GM23338 (cell line): ENCODE data around the gene CSNK1G1. TPM values are rescaled to one million over a fixed set of nuclear protein-coding genes. Genes with fewer than 3 reads are reported as not detected.
A peak's percentile ranks its signal among the peaks of the same experiment; 100 is the strongest.

ENCODE experiments used
- ATAC-seq: fragments of 200-7000 bp; cut with Tn5 transposase; 3 replicates; pipeline ENCODE4 v1.9.1; 2020
- DNase-seq: peaks from one replicate; pipeline ENCODE4 v3.0.0-alpha.2; 2015; ENCODE audit warnings: low spot score
- H2AFZ ChIP-seq: fragments of 200-600 bp; sonication (generic); 2 replicates; pipeline ENCODE4 v1.8.0; 2016; ENCODE audit warnings: antibody characterized with exemption, mild to moderate bottlenecking, moderate library complexity
- H3F3A ChIP-seq: fragments of 200-600 bp; sonication (generic); replicated peaks from 2 replicates; pipeline ENCODE4 v1.8.0; 2017; ENCODE audit warnings: antibody characterized with exemption, mixed run types, low read depth
- H3K27ac ChIP-seq: fragments of 200-600 bp; sonication (generic); 2 replicates; pipeline ENCODE4 v1.6.1; 2016; ENCODE audit warnings: low read depth
- H3K27me3 ChIP-seq: fragments of 200-600 bp; sonication (generic); 2 replicates; pipeline ENCODE4 v1.8.0; 2016; ENCODE audit warnings: mild to moderate bottlenecking, mixed run types, moderate library complexity; ENCODE audit not compliant: insufficient read depth
- H3K36me3 ChIP-seq: fragments of 200-600 bp; sonication (generic); 2 replicates; pipeline ENCODE4 v1.8.0; 2016; ENCODE audit warnings: mild to moderate bottlenecking; ENCODE audit not compliant: insufficient read depth
- H3K4me1 ChIP-seq: fragments of 200-600 bp; sonication (generic); 2 replicates; pipeline ENCODE4 v1.8.0; 2016; ENCODE audit warnings: mild to moderate bottlenecking, moderate library complexity; ENCODE audit not compliant: insufficient read depth
- H3K4me2 ChIP-seq: fragments of 200-600 bp; sonication (generic); 2 replicates; pipeline ENCODE4 v1.7.1; 2017; ENCODE audit warnings: mixed run types
- H3K4me3 ChIP-seq: fragments of 200-600 bp; sonication (generic); 2 replicates; pipeline ENCODE4 v1.6.1; 2016; ENCODE audit warnings: mixed run types
- H3K79me2 ChIP-seq: fragments of 200-600 bp; sonication (generic); replicated peaks from 2 replicates; pipeline ENCODE4 v1.8.0; 2017; ENCODE audit warnings: mild to moderate bottlenecking; ENCODE audit not compliant: insufficient read depth
- H3K9me2 ChIP-seq: fragments of 200-600 bp; sonication (generic); 2 replicates; pipeline ENCODE4 v1.8.0; 2017; ENCODE audit not compliant: insufficient read depth
- H4K20me1 ChIP-seq: fragments of 200-600 bp; sonication (generic); replicated peaks from 2 replicates; pipeline ENCODE4 v1.8.0; 2017; ENCODE audit warnings: mild to moderate bottlenecking; ENCODE audit not compliant: insufficient read depth
- H3K27ac Mint-ChIP-seq: 2 replicates; pipeline ENCODE4 v1.8.0; 2020; ENCODE audit warnings: inconsistent platforms, mild to moderate bottlenecking, moderate library complexity, mixed read lengths
- H3K27me3 Mint-ChIP-seq: 3 replicates; pipeline ENCODE4 v1.8.0; 2022; ENCODE audit warnings: low read depth, mild to moderate bottlenecking, moderate library complexity, mixed read lengths, inconsistent platforms; ENCODE audit not compliant: insufficient read depth, poor library complexity
- H3K36me3 Mint-ChIP-seq: 3 replicates; pipeline ENCODE4 v1.8.0; 2021; ENCODE audit warnings: low read depth, mild to moderate bottlenecking, inconsistent platforms, moderate library complexity, mixed read lengths
- H3K4me1 Mint-ChIP-seq: 3 replicates; pipeline ENCODE4 v1.8.0; 2020; ENCODE audit warnings: mild to moderate bottlenecking, inconsistent platforms, mixed read lengths
- H3K4me3 Mint-ChIP-seq: 3 replicates; pipeline ENCODE4 v1.8.0; 2021; ENCODE audit warnings: moderate library complexity, mild to moderate bottlenecking, inconsistent platforms, mixed read lengths
- H3K9me3 Mint-ChIP-seq: 3 replicates; pipeline ENCODE4 v1.8.0; 2020; ENCODE audit warnings: moderate library complexity, mild to moderate bottlenecking, inconsistent platforms, mixed read lengths
- CREB1 ChIP-seq: fragments of 250-450 bp; sonication (Bioruptor Pico); IDR thresholded peaks from 2 replicates; pipeline ENCODE4 v1.5.0; 2020; ENCODE audit warnings: low read depth, mild to moderate bottlenecking, moderate library complexity
- EZH2phosphoT487 ChIP-seq: fragments of 200-600 bp; sonication (generic); IDR thresholded peaks from one replicate; pipeline ENCODE4 v1.8.1; 2018; ENCODE audit warnings: antibody characterized with exemption; ENCODE audit not compliant: unreplicated experiment
- NANOG ChIP-seq: IDR thresholded peaks from 2 replicates; pipeline ENCODE4 v1.6.1; 2016; ENCODE audit warnings: antibody characterized with exemption, borderline replicate concordance
- POLR2AphosphoS5 ChIP-seq: IDR thresholded peaks from 2 replicates; pipeline ENCODE4 v1.6.1; 2016; ENCODE audit warnings: antibody characterized with exemption, low read depth
- STAT1 ChIP-seq: IDR thresholded peaks from one replicate; pipeline ENCODE4 v1.6.1; 2016; ENCODE audit warnings: antibody characterized with exemption; ENCODE audit not compliant: unreplicated experiment
- ZNF114 ChIP-seq: fragments of 250-450 bp; sonication (Bioruptor Pico); IDR thresholded peaks from 2 replicates; pipeline ENCODE4 v1.5.0; 2020; ENCODE audit warnings: mild to moderate bottlenecking, moderate library complexity
- ZNF331 ChIP-seq: fragments of 250-450 bp; sonication (Bioruptor Pico); IDR thresholded peaks from 2 replicates; pipeline ENCODE4 v1.5.0; 2020; ENCODE audit warnings: low read depth, mild to moderate bottlenecking, moderate library complexity
- polyA plus RNA-seq: library from polyadenylated mRNA; unstranded; fragments of >200 nt; fragmentation: Nextera tagmentation; extraction: Ambion mirVana; gene quantifications from 2 replicates; pipeline ENCODE4 v1.2.1, GENCODE V29; 2016
- total RNA-seq: library from RNA; depleted of rRNA; stranded (reverse); fragments of >200 nt; shearing (Covaris generic); gene quantifications from 2 replicates; pipeline ENCODE4 v1.2.3, GENCODE V29; 2014
- TF ChIP-seq, protein P1 (sequence below): fragments of 250-450 bp; sonication (Bioruptor Pico); IDR thresholded peaks from 2 replicates; pipeline ENCODE4 v1.5.0; 2020; ENCODE audit warnings: mild to moderate bottlenecking, moderate library complexity
- TF ChIP-seq, protein P2 (sequence below), 2 experiments: fragments of 200-600 bp in 1 of 2; sonication (generic) in 1 of 2; conservative IDR thresholded peaks; 2 replicates each; pipeline versions ENCODE4 v1.5.1 to v1.6.1; 2016 to 2017; ENCODE audit warnings: antibody characterized with exemption in 2 of 2, low read depth in 2 of 2, mild to moderate bottlenecking in 2 of 2, moderate library complexity in 1 of 2

CSNK1G1 gene
- total and polyA plus RNA-seq, 2 experiments from 2014 or later, result 9.3 to 13.4 TPM

GRCh38 chr15:64164436-64164835 is 191.5 kb downstream of the CSNK1G1 start (continued):
- TF ChIP-seq, protein P1, sequence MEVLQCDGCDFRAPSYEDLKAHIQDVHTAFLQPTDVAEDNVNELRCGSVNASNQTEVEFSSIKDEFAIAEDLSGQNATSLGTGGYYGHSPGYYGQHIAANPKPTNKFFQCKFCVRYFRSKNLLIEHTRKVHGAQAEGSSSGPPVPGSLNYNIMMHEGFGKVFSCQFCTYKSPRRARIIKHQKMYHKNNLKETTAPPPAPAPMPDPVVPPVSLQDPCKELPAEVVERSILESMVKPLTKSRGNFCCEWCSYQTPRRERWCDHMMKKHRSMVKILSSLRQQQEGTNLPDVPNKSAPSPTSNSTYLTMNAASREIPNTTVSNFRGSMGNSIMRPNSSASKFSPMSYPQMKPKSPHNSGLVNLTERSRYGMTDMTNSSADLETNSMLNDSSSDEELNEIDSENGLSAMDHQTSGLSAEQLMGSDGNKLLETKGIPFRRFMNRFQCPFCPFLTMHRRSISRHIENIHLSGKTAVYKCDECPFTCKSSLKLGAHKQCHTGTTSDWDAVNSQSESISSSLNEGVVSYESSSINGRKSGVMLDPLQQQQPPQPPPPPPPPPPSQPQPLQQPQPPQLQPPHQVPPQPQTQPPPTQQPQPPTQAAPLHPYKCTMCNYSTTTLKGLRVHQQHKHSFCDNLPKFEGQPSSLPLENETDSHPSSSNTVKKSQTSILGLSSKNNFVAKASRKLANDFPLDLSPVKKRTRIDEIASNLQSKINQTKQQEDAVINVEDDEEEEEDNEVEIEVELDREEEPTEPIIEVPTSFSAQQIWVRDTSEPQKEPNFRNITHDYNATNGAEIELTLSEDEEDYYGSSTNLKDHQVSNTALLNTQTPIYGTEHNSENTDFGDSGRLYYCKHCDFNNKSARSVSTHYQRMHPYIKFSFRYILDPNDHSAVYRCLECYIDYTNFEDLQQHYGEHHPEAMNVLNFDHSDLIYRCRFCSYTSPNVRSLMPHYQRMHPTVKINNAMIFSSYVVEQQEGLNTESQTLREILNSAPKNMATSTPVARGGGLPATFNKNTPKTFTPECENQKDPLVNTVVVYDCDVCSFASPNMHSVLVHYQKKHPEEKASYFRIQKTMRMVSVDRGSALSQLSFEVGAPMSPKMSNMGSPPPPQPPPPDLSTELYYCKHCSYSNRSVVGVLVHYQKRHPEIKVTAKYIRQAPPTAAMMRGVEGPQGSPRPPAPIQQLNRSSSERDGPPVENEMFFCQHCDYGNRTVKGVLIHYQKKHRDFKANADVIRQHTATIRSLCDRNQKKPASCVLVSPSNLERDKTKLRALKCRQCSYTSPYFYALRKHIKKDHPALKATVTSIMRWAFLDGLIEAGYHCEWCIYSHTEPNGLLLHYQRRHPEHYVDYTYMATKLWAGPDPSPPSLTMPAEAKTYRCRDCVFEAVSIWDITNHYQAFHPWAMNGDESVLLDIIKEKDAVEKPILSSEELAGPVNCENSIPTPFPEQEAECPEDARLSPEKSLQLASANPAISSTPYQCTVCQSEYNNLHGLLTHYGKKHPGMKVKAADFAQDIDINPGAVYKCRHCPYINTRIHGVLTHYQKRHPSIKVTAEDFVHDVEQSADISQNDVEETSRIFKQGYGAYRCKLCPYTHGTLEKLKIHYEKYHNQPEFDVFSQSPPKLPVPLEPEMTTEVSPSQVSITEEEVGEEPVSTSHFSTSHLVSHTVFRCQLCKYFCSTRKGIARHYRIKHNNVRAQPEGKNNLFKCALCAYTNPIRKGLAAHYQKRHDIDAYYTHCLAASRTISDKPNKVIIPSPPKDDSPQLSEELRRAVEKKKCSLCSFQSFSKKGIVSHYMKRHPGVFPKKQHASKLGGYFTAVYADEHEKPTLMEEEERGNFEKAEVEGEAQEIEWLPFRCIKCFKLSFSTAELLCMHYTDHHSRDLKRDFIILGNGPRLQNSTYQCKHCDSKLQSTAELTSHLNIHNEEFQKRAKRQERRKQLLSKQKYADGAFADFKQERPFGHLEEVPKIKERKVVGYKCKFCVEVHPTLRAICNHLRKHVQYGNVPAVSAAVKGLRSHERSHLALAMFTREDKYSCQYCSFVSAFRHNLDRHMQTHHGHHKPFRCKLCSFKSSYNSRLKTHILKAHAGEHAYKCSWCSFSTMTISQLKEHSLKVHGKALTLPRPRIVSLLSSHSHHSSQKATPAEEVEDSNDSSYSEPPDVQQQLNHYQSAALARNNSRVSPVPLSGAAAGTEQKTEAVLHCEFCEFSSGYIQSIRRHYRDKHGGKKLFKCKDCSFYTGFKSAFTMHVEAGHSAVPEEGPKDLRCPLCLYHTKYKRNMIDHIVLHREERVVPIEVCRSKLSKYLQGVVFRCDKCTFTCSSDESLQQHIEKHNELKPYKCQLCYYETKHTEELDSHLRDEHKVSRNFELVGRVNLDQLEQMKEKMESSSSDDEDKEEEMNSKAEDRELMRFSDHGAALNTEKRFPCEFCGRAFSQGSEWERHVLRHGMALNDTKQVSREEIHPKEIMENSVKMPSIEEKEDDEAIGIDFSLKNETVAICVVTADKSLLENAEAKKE, result no peak
- TF ChIP-seq ZNF114 (no peak), POLR2AphosphoS5 (no peak)

DNA sequence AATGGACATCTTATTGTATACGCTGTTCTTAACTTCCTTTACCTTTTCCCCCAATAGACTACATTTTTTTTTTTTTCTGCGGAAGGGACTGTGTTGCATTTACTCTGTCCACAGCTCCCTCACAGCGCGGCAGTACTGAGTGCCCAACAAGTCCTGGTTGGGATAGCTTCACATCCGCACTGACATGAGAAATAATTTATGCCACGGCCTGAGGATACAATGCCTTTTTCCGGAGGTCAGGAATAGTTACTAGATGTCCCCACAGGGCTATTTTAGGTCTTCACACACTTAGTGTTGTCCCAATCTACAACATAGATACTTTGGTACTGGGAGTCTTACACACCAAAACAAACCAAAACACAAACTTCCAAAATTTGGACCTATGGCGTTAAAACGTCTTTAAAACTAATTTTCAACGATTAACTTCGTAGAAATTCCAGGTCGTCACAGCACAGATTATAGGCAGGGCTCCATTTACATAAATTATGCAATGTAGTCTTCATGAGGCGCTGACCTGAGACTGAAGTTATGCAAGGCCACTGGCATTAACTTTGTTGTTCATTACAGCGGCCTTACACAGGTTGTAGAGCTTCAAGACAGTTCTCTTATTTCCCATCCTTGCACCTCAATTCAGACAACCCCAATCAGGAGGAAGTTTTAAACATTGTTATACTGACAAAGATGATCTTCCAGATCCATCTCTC is 192.2 kb downstream of the CSNK1G1 start:
- peak overlapping the region; percentile 94 for H2AFZ ChIP-seq
- H3K27ac ChIP-seq, result peak overlapping the region; percentile 81; the same call in 1 of the 2 replicates
- peak; percentile 7 for ATAC-seq
- TF ChIP-seq CREB1 (CRISPR knock-in tag) (no peak), NANOG (no peak), ZNF331 (CRISPR knock-in tag) (no peak), STAT1 (no peak), EZH2phosphoT487 (no peak), POLR2AphosphoS5 (no peak)
- TF ChIP-seq, protein P2, sequence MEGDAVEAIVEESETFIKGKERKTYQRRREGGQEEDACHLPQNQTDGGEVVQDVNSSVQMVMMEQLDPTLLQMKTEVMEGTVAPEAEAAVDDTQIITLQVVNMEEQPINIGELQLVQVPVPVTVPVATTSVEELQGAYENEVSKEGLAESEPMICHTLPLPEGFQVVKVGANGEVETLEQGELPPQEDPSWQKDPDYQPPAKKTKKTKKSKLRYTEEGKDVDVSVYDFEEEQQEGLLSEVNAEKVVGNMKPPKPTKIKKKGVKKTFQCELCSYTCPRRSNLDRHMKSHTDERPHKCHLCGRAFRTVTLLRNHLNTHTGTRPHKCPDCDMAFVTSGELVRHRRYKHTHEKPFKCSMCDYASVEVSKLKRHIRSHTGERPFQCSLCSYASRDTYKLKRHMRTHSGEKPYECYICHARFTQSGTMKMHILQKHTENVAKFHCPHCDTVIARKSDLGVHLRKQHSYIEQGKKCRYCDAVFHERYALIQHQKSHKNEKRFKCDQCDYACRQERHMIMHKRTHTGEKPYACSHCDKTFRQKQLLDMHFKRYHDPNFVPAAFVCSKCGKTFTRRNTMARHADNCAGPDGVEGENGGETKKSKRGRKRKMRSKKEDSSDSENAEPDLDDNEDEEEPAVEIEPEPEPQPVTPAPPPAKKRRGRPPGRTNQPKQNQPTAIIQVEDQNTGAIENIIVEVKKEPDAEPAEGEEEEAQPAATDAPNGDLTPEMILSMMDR (conservative IDR thresholded peaks at IDR 0.05; ENCODE audit: low read depth in 2 of 2), result no peak

More for the DNA sequence above, 192.2 kb downstream of the CSNK1G1 start:
- no peaks in the 10 kb centered on the region for H3K9me2 ChIP-seq
- peak; percentile 33 for DNase-seq
- peaks cover 10% of the 10 kb centered on the region for H4K20me1 ChIP-seq
- no peaks in the 10 kb centered on the region for H3K27me3 ChIP-seq
- peaks cover 24% of the 10 kb centered on the region for H3K4me1 Mint-ChIP-seq
- no peaks in the 10 kb centered on the region for H3K9me3 Mint-ChIP-seq
- H3K4me3 Mint-ChIP-seq, result peak overlapping the region; percentile 70
- H3K36me3 Mint-ChIP-seq, result peaks cover 25% of the 10 kb centered on the region
- peak overlapping the region; percentile 81 for H3K27ac Mint-ChIP-seq
- H3K36me3 ChIP-seq, result peaks cover 18% of the 10 kb centered on the region
- peak overlapping the region; percentile 80 for H3K4me2 ChIP-seq
- peak overlapping the region; percentile 68 for H3K4me3 ChIP-seq
- H3K79me2 ChIP-seq, result peaks cover 21% of the 10 kb centered on the region
- H3K4me1 ChIP-seq, result peaks cover 25% of the 10 kb centered on the region
- H3F3A ChIP-seq, result peaks cover 14% of the 10 kb centered on the region; the same call in 1 of the 2 replicates
- peaks cover 2% of the 10 kb centered on the region for H3K27me3 Mint-ChIP-seq
